Measurements from ENCODE around the gene UXS1.

- TF ChIP-seq CTCF (conservative IDR thresholded peaks at IDR 0.05; ENCODE audit: low read length) (no peak), EZH2phosphoT487 (IDR thresholded peaks at IDR 0.05; ENCODE audit: borderline replicate concordance, low read depth, low read length) (no peak)
These were observed 71.9 kb downstream of the UXS1 start for GRCh38 chr2:106122157-106122556.
